ENCODE measurements around the gene HS3ST2.
A peak's percentile ranks its signal among the peaks of the same experiment; 100 is the strongest.

Gene HS3ST2

DNA sequence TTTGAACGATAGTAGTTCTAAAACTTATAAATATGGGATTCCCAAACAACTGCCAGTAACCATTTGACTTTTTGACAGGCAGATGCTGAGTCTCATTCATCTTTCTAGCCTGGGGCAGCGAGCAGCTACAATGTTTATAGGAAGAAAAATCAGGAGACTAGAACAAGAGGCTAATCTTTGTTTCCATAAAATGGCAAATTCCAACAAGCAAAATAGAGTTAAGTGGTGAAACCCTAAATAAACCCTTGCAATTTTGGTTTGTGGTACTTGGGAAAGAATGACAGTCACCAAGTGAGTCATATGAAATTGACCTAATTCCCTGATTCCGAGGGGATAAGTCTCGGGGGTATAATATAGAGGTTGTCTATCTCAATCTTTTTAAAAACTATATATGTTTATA is 27.3 kb upstream of the HS3ST2 start:
- no peak overlapping the region for H3K9ac ChIP-seq (ENCODE audit: low read depth, low read length)
- H3K27me3 ChIP-seq (ENCODE audit: control insufficient read depth, insufficient read depth, low read length): no peaks in the 10 kb centered on the region
- H3K36me3 ChIP-seq (ENCODE audit: control insufficient read depth, insufficient read depth, low read length): no peaks in the 10 kb centered on the region
- no peaks in the 10 kb centered on the region for H3K4me1 ChIP-seq (ENCODE audit: control insufficient read depth, insufficient read depth, low read length)
- H3K9me3 ChIP-seq (ENCODE audit: control insufficient read depth, insufficient read depth, low read length): no peaks in the 10 kb centered on the region
- H3K4me3 ChIP-seq (ENCODE audit: low read depth, low read length): no peak overlapping the region

DNA sequence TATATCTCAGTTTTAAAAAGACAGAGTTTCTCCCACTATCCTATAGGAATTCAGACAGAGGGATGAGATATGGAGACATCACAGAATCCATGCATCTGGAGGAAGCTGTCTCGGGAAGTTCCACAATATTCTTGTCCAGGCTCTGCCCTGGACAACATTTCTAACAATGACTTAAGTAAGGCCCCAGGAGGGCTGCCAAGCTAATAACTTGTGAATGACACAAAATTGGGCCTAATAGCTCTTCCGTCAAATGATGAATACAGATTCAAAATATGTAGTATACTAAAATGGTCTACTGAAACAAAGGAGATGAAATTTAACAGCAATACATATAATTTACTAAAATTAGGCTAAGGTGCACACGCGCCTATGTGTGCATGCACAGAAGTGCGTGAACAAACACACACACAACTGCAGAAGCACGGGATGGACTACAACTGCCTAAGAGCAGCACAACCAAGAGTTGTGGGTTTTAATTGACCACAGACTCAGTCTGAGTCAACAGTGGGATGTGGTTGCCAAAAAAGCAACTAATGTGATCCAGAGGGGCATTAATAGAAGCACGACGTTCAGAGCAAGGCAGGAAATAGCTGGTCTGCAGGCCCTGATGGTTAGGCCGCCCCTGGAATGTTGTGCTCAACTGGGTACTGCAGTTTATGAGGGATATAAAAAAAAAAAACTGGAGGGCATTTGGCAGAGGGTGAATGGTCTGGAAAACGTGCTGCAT is 26.3 kb upstream of the HS3ST2 start:
- no peak overlapping the region for H3K9ac ChIP-seq (ENCODE audit: low read depth, low read length)
- no peak overlapping the region for H3K4me3 ChIP-seq (ENCODE audit: low read depth, low read length)
- H3K9me3 ChIP-seq (ENCODE audit: control insufficient read depth, insufficient read depth, low read length): no peaks in the 10 kb centered on the region
- H3K4me1 ChIP-seq (ENCODE audit: control insufficient read depth, insufficient read depth, low read length): no peaks in the 10 kb centered on the region
- H3K27me3 ChIP-seq (ENCODE audit: control insufficient read depth, insufficient read depth, low read length): no peaks in the 10 kb centered on the region
- no peaks in the 10 kb centered on the region for H3K36me3 ChIP-seq (ENCODE audit: control insufficient read depth, insufficient read depth, low read length)

DNA sequence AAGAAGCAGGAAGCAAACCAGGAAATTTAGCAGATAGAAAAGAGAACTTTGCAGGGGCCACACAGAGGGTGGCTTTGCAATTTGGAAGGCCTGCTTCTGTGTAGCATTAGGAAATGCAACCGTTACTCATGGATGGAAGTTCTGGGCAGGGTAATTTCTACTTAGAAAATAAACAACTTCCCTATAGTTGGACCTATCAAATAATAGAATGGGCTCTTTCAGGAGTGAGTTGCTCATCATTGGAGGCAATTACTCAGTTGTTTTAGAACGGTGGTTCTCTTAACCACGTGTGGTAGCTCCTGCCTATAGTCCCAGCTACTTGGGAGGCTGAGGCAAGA is 25.8 kb upstream of the HS3ST2 start:
- no peaks in the 10 kb centered on the region for H3K36me3 ChIP-seq (ENCODE audit: control insufficient read depth, insufficient read depth, low read length)
- no peaks in the 10 kb centered on the region for H3K27me3 ChIP-seq (ENCODE audit: control insufficient read depth, insufficient read depth, low read length)
- no peaks in the 10 kb centered on the region for H3K9me3 ChIP-seq (ENCODE audit: control insufficient read depth, insufficient read depth, low read length)
- no peaks in the 10 kb centered on the region for H3K4me1 ChIP-seq (ENCODE audit: control insufficient read depth, insufficient read depth, low read length)
- no peak overlapping the region for H3K4me3 ChIP-seq (ENCODE audit: low read depth, low read length)
- H3K9ac ChIP-seq (ENCODE audit: low read depth, low read length): no peak overlapping the region

DNA sequence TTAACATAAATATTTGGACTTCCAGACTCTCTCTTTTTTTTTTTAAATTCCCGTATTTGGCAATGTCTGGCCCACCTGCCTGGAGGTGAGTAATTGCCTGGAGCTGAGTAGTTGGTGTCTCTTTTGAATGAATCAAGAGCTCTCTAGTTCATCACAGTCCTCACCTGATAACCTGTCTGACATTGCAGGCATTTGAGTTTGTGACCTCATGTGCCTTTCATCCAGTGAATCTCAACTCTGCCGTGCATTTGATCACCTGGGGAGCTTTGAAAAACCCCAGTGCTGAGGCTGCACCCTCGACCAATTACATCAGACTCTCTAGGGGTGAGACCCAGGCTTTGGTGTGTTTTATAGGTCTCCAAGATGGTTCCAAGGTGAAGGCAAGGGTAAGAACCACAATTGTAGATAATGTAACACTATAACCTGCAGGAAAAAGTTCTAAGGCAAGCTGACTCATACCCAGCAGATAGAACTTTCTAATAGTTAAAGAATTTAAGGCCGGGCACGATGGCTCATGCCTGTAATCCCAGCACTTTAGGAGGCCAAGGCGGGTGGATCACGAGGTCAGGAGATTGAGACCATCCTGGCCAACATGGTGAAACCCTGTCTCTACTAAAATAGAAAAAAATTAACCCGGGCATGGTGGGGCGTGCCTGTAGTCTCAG is 24.5 kb upstream of the HS3ST2 start:
- no peak overlapping the region for H3K9ac ChIP-seq (ENCODE audit: low read depth, low read length)

DNA sequence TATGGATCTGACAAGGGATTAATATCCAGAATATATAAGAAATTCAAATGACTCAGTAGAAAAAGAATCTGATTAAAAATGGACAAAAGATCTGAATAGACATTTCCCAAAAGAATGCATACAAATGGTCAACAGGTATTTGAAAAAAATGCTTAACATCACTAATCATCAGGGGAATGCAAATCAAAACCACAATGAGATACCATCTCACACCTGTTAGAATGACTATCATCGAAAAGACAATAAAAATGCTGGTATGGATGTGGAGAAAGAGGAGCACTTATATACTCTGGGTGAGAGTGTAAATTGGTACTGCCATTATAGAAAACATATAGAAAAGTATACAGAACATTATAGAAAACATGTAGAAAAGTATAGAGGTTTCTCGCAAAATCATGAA is 16.4 kb upstream of the HS3ST2 start:
- no peaks in the 10 kb centered on the region for H3K9me3 ChIP-seq (ENCODE audit: control insufficient read depth, insufficient read depth, low read length)
- no peaks in the 10 kb centered on the region for H3K36me3 ChIP-seq (ENCODE audit: control insufficient read depth, insufficient read depth, low read length)
- no peak overlapping the region for H3K4me3 ChIP-seq (ENCODE audit: low read depth, low read length)
- no peaks in the 10 kb centered on the region for H3K27me3 ChIP-seq (ENCODE audit: control insufficient read depth, insufficient read depth, low read length)
- no peaks in the 10 kb centered on the region for H3K4me1 ChIP-seq (ENCODE audit: control insufficient read depth, insufficient read depth, low read length)
- no peak overlapping the region for H3K9ac ChIP-seq (ENCODE audit: low read depth, low read length)

More for the DNA sequence above, 24.5 kb upstream of the HS3ST2 start:
- H3K9me3 ChIP-seq (ENCODE audit: control insufficient read depth, insufficient read depth, low read length): no peaks in the 10 kb centered on the region
- no peaks in the 10 kb centered on the region for H3K4me1 ChIP-seq (ENCODE audit: control insufficient read depth, insufficient read depth, low read length)
- no peak overlapping the region for H3K4me3 ChIP-seq (ENCODE audit: low read depth, low read length)
- no peaks in the 10 kb centered on the region for H3K27me3 ChIP-seq (ENCODE audit: control insufficient read depth, insufficient read depth, low read length)
- no peaks in the 10 kb centered on the region for H3K36me3 ChIP-seq (ENCODE audit: control insufficient read depth, insufficient read depth, low read length)

DNA sequence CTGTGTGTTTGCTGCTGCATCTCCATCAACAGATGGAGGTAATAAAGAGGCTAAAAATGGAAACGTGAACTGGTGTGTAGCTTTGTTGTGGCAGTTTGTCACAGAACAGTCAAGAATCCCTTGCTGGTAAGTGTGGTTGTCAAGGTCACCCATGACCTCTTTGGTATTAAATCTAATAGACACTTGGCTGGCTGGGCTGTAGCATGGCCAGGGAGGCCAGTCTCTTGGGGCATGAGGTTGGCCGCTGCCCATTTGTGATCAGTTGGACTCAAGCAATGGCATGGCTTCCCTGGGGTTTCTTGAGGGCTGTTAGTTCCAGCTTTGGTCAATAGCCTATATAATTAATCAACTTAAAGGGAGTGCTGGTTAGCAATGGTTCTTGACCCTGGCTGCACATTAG is 14.8 kb upstream of the HS3ST2 start:
- Histone ChIP-seq H3K27me3 (ENCODE audit: control insufficient read depth, insufficient read depth, low read length) (no peaks in the 10 kb centered on the region), H3K36me3 (ENCODE audit: control insufficient read depth, insufficient read depth, low read length) (no peaks in the 10 kb centered on the region), H3K9me3 (ENCODE audit: control insufficient read depth, insufficient read depth, low read length) (no peaks in the 10 kb centered on the region), H3K4me3 (ENCODE audit: low read depth, low read length) (no peak overlapping the region), H3K9ac (ENCODE audit: low read depth, low read length) (no peak overlapping the region), H3K4me1 (ENCODE audit: control insufficient read depth, insufficient read depth, low read length) (no peaks in the 10 kb centered on the region)

DNA sequence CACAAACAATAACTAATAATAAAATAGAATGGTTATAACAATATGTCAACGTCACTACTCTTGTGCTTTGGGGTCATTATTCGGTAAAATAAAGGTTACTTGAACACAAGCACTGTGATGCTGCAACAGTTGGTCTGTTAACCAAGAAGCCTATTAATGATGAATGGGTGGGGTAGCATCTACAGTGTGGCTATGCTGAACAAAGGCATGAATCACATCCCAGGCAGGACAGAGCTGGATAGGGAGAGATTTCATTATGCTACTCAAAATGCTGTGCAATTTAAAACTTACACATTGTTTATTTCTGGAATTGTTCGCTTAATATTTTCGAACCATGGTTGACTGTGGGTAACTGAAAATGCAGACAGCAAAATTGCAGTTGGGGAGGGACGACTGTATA is 9.1 kb upstream of the HS3ST2 start:
- no peaks in the 10 kb centered on the region for H3K4me1 ChIP-seq (ENCODE audit: control insufficient read depth, insufficient read depth, low read length)
- no peaks in the 10 kb centered on the region for H3K9me3 ChIP-seq (ENCODE audit: control insufficient read depth, insufficient read depth, low read length)
- H3K4me3 ChIP-seq (ENCODE audit: low read depth, low read length): no peak overlapping the region
- H3K36me3 ChIP-seq (ENCODE audit: control insufficient read depth, insufficient read depth, low read length): no peaks in the 10 kb centered on the region
- H3K27me3 ChIP-seq (ENCODE audit: control insufficient read depth, insufficient read depth, low read length): no peaks in the 10 kb centered on the region
- H3K9ac ChIP-seq (ENCODE audit: low read depth, low read length): no peak overlapping the region

DNA sequence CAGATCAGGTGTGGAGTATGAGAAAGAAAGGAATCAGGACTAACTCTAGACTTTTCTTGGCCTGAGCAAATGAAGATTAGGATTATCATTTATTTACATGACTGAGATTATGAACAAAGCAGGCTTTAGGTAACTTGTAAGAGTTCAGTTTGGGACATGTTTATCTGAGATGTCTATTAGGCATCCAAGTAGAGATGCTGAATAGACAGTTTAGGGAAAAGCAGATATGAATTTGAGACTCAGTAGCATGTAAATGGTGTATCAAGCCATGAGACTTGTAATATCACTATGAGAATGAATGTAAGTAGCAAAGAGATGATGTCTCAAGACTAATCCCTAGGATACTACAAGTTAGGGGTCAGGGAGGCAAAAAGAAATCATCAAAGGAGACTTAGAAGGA is 8.6 kb upstream of the HS3ST2 start:
- Histone ChIP-seq H3K27me3 (ENCODE audit: control insufficient read depth, insufficient read depth, low read length) (no peaks in the 10 kb centered on the region), H3K4me3 (ENCODE audit: low read depth, low read length) (no peak overlapping the region), H3K9ac (ENCODE audit: low read depth, low read length) (no peak overlapping the region), H3K36me3 (ENCODE audit: control insufficient read depth, insufficient read depth, low read length) (no peaks in the 10 kb centered on the region), H3K4me1 (ENCODE audit: control insufficient read depth, insufficient read depth, low read length) (no peaks in the 10 kb centered on the region), H3K9me3 (ENCODE audit: control insufficient read depth, insufficient read depth, low read length) (no peaks in the 10 kb centered on the region)

DNA sequence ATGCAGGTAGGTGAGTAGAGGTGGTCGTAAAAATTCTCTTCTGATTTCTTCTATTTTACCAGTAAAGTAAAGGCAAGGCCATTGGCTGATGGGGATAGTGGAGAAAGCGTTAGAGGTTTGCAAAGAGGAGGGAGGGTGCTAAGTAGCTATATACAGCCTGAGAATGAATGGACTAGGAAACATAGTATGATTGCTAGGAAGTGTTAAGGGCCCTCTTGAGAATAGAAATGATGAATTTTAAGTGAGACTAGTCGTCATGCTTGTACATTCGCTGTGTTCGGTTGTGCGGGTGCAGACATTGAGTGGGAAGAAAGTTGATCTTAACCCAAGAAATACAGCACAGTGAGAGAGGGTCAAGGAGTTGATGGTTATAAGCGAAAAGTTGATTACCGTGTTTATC is 7.2 kb upstream of the HS3ST2 start:
- no peak overlapping the region for H3K4me3 ChIP-seq (ENCODE audit: low read depth, low read length)
- H3K9ac ChIP-seq (ENCODE audit: low read depth, low read length): no peak overlapping the region
- no peaks in the 10 kb centered on the region for H3K9me3 ChIP-seq (ENCODE audit: control insufficient read depth, insufficient read depth, low read length)
- H3K4me1 ChIP-seq (ENCODE audit: control insufficient read depth, insufficient read depth, low read length): no peaks in the 10 kb centered on the region
- H3K27me3 ChIP-seq (ENCODE audit: control insufficient read depth, insufficient read depth, low read length): no peaks in the 10 kb centered on the region
- H3K36me3 ChIP-seq (ENCODE audit: control insufficient read depth, insufficient read depth, low read length): no peaks in the 10 kb centered on the region

DNA sequence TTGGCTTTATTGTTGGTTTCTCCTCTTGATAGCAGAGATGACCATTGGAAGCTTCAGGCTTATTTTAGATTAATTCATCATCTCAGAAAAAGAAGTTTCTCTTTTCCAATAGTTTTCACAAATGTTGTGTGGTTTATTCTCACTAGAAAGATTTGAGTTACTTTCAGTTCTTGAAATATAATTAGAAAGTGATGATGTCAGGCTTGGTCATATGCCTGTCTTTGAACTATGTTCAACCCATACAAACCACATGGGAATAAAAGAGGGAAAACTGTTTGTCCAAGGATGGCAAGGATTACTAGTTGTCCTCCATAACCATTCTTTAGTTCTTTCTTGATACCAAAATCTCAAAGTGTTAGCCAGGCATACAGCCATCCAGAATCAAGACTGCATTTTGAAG is 3.7 kb upstream of the HS3ST2 start:
- peaks cover 9% of the 10 kb centered on the region for H3K27me3 ChIP-seq (ENCODE audit: control insufficient read depth, insufficient read depth, low read length)
- no peaks in the 10 kb centered on the region for H3K9me3 ChIP-seq (ENCODE audit: control insufficient read depth, insufficient read depth, low read length)
- no peaks in the 10 kb centered on the region for H3K4me1 ChIP-seq (ENCODE audit: control insufficient read depth, insufficient read depth, low read length)
- H3K9ac ChIP-seq (ENCODE audit: low read depth, low read length): no peak overlapping the region
- H3K4me3 ChIP-seq (ENCODE audit: low read depth, low read length): no peak overlapping the region
- no peaks in the 10 kb centered on the region for H3K36me3 ChIP-seq (ENCODE audit: control insufficient read depth, insufficient read depth, low read length)

DNA sequence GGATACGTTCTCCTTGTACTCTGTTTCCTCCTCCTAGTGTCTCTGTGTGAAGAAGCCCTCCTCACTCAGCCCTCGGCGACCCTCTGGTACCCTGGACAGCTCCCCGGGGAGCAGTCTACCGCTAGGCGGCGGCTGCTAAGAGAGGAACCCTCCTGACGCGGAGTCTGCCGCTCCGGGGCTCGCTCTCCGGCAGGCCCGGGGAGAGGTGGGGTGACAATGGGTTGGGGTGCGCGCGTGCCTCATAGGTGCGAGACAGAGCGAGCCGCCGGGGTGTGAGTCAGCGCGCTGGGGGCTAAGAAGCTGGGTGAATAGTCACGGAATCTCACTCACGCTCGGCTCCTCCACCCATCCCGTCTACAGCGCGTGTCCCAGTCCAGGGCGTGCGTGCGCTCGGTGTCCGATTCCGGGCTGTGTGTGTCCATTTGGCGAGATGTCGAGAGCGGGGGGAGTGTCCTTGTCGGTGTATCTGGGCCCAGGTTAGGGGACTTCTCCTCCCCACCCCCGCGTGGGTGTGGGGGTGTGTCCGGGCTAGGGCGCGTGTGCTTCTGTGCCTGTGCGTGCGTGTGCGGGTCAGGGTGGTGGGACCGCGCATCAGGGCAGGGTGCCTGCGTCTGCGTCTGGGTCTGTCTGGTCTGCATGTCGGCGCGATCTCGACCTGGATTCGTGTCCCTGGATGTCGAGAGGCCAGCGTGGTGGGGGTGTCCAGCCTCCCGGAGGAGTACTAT is 577 bp upstream of the HS3ST2 start:
- Histone ChIP-seq H3K9ac (ENCODE audit: low read depth, low read length) (no peak overlapping the region), H3K27me3 (ENCODE audit: control insufficient read depth, insufficient read depth, low read length) (peaks cover 34% of the 10 kb centered on the region), H3K4me1 (ENCODE audit: control insufficient read depth, insufficient read depth, low read length) (no peaks in the 10 kb centered on the region), H3K9me3 (ENCODE audit: control insufficient read depth, insufficient read depth, low read length) (no peaks in the 10 kb centered on the region), H3K36me3 (ENCODE audit: control insufficient read depth, insufficient read depth, low read length) (no peaks in the 10 kb centered on the region), H3K4me3 (ENCODE audit: low read depth, low read length) (peak overlapping the region; percentile 75)

DNA sequence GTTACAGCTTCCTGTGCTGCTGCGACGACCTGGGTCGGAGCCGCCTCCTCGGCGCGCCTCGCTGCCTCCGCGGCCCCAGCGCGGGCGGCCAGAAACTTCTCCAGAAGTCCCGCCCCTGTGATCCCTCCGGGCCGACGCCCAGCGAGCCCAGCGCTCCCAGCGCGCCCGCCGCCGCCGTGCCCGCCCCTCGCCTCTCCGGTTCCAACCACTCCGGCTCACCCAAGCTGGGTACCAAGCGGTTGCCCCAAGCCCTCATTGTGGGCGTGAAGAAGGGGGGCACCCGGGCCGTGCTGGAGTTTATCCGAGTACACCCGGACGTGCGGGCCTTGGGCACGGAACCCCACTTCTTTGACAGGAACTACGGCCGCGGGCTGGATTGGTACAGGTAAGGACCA is 746 bp downstream of the HS3ST2 start:
- no peak overlapping the region for H3K9ac ChIP-seq (ENCODE audit: low read depth, low read length)
- no peaks in the 10 kb centered on the region for H3K36me3 ChIP-seq (ENCODE audit: control insufficient read depth, insufficient read depth, low read length)
- H3K4me3 ChIP-seq (ENCODE audit: low read depth, low read length): peak overlapping the region; percentile 75
- no peaks in the 10 kb centered on the region for H3K4me1 ChIP-seq (ENCODE audit: control insufficient read depth, insufficient read depth, low read length)
- H3K27me3 ChIP-seq (ENCODE audit: control insufficient read depth, insufficient read depth, low read length): peaks cover 34% of the 10 kb centered on the region
- H3K9me3 ChIP-seq (ENCODE audit: control insufficient read depth, insufficient read depth, low read length): no peaks in the 10 kb centered on the region

Measured in iPS-15b (cell line).